ENCODE data around the gene GABBR2. TPM values are rescaled to one million over a fixed set of nuclear protein-coding genes. Genes with fewer than 3 reads are reported as not detected.

The GABBR2 gene
- total and polyA plus RNA-seq, 2 experiments from 2014 or later: 0.89 to 1.3 TPM

DNA sequence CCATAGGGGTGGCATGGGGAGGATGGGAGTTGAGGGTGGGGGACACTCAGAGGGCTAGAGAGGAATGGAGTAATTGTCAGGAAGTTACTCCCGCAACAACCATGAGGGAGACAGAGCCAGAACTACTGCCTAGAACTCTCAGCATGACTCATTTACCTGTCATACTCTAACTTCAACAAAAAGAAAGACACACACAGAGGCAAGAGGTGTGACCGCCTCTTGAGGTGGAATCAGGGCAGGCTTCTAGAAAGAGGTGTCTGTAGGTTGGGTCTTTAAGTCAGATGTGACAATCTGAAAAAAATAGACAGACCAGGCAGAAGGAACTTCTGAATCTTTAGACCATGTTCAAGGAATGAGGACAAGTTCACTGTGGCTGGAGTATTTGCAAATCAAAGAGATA is 73.4 kb downstream of the GABBR2 start (continued):
- no peak for TF ChIP-seq ZNF462 (CRISPR knock-in tag; IDR thresholded peaks at IDR 0.05)
- TF ChIP-seq ZNF114 (CRISPR knock-in tag; IDR thresholded peaks at IDR 0.05): no peak
- TF ChIP-seq ZNF331 (CRISPR knock-in tag; IDR thresholded peaks at IDR 0.05; ENCODE audit: low read depth): no peak

DNA sequence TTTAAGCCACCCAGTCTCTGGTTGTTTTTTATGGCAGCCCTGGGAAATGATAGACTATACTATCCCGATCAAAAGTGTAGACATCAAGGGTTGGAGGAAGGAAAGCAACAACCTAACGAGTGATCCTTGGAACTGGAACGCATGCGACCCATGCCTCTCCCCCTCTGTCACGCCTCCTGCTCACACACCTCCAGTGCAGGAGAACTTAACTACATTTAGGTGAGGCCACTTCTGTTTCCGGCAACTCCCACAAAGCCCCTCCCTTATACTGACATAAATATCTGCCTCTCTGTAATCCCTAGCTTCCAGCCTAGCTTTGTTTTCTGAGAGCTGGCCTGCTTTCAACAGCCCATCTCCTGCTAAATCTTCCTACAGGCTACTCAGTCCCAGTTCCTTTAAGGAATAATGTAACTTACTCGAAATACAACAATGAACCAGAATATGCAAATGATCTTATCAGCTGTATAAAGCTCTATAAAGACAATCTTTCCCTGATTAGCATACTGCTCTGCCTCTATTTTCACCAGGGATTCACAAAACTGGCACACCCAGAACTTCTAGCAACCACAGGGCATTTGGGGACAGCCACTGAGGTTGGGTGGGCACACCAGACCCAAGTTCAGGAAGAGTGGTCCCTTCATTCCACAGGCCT is 73.9 kb downstream of the GABBR2 start:
- Histone ChIP-seq H3K4me2 (no peak overlapping the region), H3K4me3 (no peak overlapping the region), H3K36me3 (ENCODE audit: insufficient read depth) (no peaks in the 10 kb centered on the region), H2AFZ (no peak overlapping the region), H3F3A (replicated peaks; ENCODE audit: low read depth) (no peaks in the 10 kb centered on the region), H3K4me1 (ENCODE audit: insufficient read depth) (no peaks in the 10 kb centered on the region), H3K27me3 (ENCODE audit: insufficient read depth) (no peaks in the 10 kb centered on the region), H3K27ac (ENCODE audit: low read depth) (no peak overlapping the region), H4K20me1 (replicated peaks; ENCODE audit: insufficient read depth) (no peaks in the 10 kb centered on the region), H3K79me2 (replicated peaks; ENCODE audit: insufficient read depth) (no peaks in the 10 kb centered on the region), H3K9me2 (ENCODE audit: insufficient read depth) (no peaks in the 10 kb centered on the region)
- DNase-seq (ENCODE audit: low spot score) (no peak), ATAC-seq (no peak)
- TF ChIP-seq, protein P1, sequence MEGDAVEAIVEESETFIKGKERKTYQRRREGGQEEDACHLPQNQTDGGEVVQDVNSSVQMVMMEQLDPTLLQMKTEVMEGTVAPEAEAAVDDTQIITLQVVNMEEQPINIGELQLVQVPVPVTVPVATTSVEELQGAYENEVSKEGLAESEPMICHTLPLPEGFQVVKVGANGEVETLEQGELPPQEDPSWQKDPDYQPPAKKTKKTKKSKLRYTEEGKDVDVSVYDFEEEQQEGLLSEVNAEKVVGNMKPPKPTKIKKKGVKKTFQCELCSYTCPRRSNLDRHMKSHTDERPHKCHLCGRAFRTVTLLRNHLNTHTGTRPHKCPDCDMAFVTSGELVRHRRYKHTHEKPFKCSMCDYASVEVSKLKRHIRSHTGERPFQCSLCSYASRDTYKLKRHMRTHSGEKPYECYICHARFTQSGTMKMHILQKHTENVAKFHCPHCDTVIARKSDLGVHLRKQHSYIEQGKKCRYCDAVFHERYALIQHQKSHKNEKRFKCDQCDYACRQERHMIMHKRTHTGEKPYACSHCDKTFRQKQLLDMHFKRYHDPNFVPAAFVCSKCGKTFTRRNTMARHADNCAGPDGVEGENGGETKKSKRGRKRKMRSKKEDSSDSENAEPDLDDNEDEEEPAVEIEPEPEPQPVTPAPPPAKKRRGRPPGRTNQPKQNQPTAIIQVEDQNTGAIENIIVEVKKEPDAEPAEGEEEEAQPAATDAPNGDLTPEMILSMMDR (conservative IDR thresholded peaks at IDR 0.05; ENCODE audit: low read depth in 2 of 2): no peak
- TF ChIP-seq NANOG (IDR thresholded peaks at IDR 0.05; ENCODE audit: borderline replicate concordance) (no peak), ZNF114 (CRISPR knock-in tag; IDR thresholded peaks at IDR 0.05) (no peak), POLR2AphosphoS5 (IDR thresholded peaks at IDR 0.05; ENCODE audit: low read depth) (no peak), CREB1 (CRISPR knock-in tag; IDR thresholded peaks at IDR 0.05; ENCODE audit: low read depth) (no peak), ETS1 (IDR thresholded peaks at IDR 0.05) (no peak), ZNF331 (CRISPR knock-in tag; IDR thresholded peaks at IDR 0.05; ENCODE audit: low read depth) (no peak), JUNB (IDR thresholded peaks at IDR 0.05; ENCODE audit: unreplicated experiment) (no peak)
- Mint-ChIP-seq H3K36me3 (ENCODE audit: low read depth) (peaks cover 4% of the 10 kb centered on the region; the same call in 1 of the 3 replicates), H3K9me3 (peaks cover 17% of the 10 kb centered on the region), H3K27me3 (ENCODE audit: insufficient read depth, low read depth, poor library complexity) (peaks cover 2% of the 10 kb centered on the region), H3K27ac (no peak overlapping the region), H3K4me1 (no peaks in the 10 kb centered on the region), H3K4me3 (no peak overlapping the region)

Data from GM23338 (cell line).